Subcutaneous abdominal adipose tissue (tissue), 5 donors: ENCODE data around the gene DPYSL4.

Experiments
- H3K27ac ChIP-seq: one replicate; pipeline ENCODE4 v1.7.0; 2013; ENCODE audit warnings: low read depth, mild to moderate bottlenecking, inconsistent platforms, low read length, moderate library complexity
- H3K27me3 ChIP-seq, 5 donors: one replicate each; pipeline ENCODE4 v1.7.0; 2013; ENCODE audit warnings: low read length in 5 of 5, inconsistent platforms in 1 of 5; ENCODE audit not compliant: control insufficient read depth in 5 of 5, insufficient read depth in 4 of 5
- H3K36me3 ChIP-seq, 5 donors: one replicate each; pipeline ENCODE4 v1.7.0; 2013; ENCODE audit warnings: low read length in 5 of 5; ENCODE audit not compliant: control insufficient read depth in 5 of 5, insufficient read depth in 5 of 5
- H3K4me1 ChIP-seq, 5 donors: one replicate each; pipeline ENCODE4 v1.7.0; 2013; ENCODE audit warnings: low read length in 5 of 5, mild to moderate bottlenecking in 3 of 5, moderate library complexity in 1 of 5; ENCODE audit not compliant: control insufficient read depth in 5 of 5, insufficient read depth in 5 of 5
- H3K4me3 ChIP-seq, 5 donors: one replicate each; pipeline ENCODE4 v1.7.0; 2013; ENCODE audit warnings: low read length in 5 of 5, low read depth in 1 of 5
- H3K9ac ChIP-seq, 5 donors: one replicate each; pipeline ENCODE4 v1.7.0; 2013; ENCODE audit warnings: low read length in 5 of 5, mild to moderate bottlenecking in 4 of 5, moderate library complexity in 3 of 5
- H3K9me3 ChIP-seq, 5 donors: one replicate each; pipeline ENCODE4 v1.7.0; 2013; ENCODE audit warnings: low read length in 5 of 5; ENCODE audit not compliant: control insufficient read depth in 5 of 5
- donor health status: healthy.
- donor health status: healthy.
- donor health status: healthy.
- donor health status: healthy.
- donor health status: healthy.

DPYSL4 gene

GRCh38 chr10:132248455-132249225 is 61.9 kb downstream of the DPYSL4 start:
- H3K27me3 ChIP-seq: peaks cover 0 to 12% (median 0%) of the 10 kb centered on the region in 5 donors
- H3K9me3 ChIP-seq: no peaks in the 10 kb centered on the region
- peaks cover 0 to 13% (median 9%) of the 10 kb centered on the region in 5 donors for H3K4me1 ChIP-seq
- H3K36me3 ChIP-seq: no peaks in the 10 kb centered on the region
- H3K9ac ChIP-seq: no peak overlapping the region
- no peak overlapping the region for H3K27ac ChIP-seq
- H3K4me3 ChIP-seq: peak overlapping the region; percentile 4 to 60 (median 36)

- H3K36me3 ChIP-seq: no peaks in the 10 kb centered on the region
- no peak overlapping the region for H3K9ac ChIP-seq
- peaks cover 0 to 13% (median 9%) of the 10 kb centered on the region in 5 donors for H3K4me1 ChIP-seq
- no peak overlapping the region for H3K4me3 ChIP-seq
- no peaks in the 10 kb centered on the region for H3K9me3 ChIP-seq
- H3K27me3 ChIP-seq: peaks cover 0 to 12% (median 0%) of the 10 kb centered on the region in 5 donors
- H3K27ac ChIP-seq: no peak overlapping the region
Measured at GRCh38 chr10:132249226-132249724, 62.5 kb downstream of the DPYSL4 start.

- no peak overlapping the region for H3K9ac ChIP-seq
Measured at GRCh38 chr10:132249824-132250375, 63.2 kb downstream of the DPYSL4 start.

DNA sequence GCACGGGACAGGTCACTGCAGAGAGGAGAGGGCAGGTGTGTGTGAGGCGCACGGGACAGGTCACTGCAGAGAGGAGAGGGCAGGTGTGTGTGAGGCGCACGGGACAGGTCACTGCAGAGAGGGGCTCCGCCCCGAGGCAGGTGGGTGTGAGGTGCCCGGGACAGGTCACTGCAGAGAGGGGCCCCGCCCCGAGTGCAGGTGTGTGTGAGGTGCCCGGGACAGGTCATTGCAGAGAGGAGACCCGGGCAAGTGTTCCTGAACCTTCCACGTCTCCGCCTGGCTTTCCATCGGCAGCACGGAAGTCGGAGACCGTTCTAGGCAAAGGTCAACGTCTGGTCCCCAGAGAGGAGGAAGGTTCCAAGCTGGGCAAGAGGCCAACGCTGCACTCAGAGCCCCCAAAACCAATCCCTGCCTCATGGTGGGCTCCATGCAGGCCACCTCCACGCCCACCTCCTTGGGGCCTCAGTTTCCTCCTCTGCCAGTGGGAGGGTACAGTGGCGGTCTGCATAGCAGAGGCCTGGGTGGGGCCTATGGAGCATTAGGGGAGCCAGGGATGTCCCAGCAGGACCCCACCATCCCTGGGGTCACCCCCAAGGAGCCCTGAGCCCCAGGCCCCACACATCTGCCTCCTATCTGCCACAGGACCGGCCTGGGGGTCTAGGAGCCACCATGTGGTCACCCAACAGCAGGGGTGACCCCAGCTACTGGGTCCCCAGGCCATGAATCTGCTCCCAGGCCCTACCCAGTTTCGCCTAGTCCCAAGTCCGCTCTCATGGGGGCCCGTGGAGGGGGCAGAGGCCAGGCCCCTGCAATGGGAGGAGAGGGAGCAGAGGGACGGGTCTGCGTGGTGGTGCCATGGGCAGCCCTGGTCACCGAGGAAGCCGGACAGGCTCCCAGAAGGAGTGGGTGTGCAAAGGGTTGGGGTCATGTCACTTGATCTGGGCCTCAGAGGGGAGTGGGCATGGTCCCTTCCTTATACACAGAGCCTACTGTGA is 64.0 kb downstream of the DPYSL4 start:
- Histone ChIP-seq H3K27me3 (peaks cover 0 to 15% (median 0%) of the 10 kb centered on the region in 5 donors), H3K9ac (no peak overlapping the region), H3K36me3 (no peaks in the 10 kb centered on the region), H3K27ac (no peak overlapping the region), H3K9me3 (no peaks in the 10 kb centered on the region), H3K4me3 (no peak overlapping the region), H3K4me1 (peaks cover 0 to 13% (median 9%) of the 10 kb centered on the region in 5 donors)

More at GRCh38 chr10:132249824-132250375, 63.2 kb downstream of the DPYSL4 start:
- H3K9me3 ChIP-seq: no peaks in the 10 kb centered on the region
- no peak overlapping the region for H3K27ac ChIP-seq
- peaks cover 0 to 12% (median 0%) of the 10 kb centered on the region in 5 donors for H3K27me3 ChIP-seq
- no peaks in the 10 kb centered on the region for H3K36me3 ChIP-seq
- H3K4me1 ChIP-seq: peaks cover 0 to 13% (median 9%) of the 10 kb centered on the region in 5 donors
- no peak overlapping the region for H3K4me3 ChIP-seq

DNA sequence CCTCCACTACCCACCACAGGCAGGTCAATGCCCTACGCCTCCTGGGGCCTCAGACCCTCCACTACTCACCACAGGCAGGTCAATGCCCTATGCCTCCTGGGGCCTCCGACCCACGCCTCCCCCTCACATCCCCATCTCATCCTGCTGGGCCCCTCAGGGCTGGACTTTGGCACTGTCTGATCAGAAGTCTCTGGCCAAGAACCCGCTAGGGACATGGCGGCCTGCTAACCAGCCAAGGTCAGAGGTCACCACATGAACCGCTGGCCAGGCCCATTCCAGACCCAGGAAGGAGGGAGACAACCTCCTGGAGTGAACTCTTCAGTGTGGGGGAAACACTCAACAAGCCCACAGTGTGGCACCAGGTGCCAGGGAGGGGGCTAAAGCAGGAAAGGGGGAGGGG is 65.2 kb downstream of the DPYSL4 start:
- Histone ChIP-seq H3K9me3 (no peaks in the 10 kb centered on the region), H3K9ac (no peak overlapping the region), H3K27ac (no peak overlapping the region), H3K27me3 (peaks cover 0 to 18% (median 0%) of the 10 kb centered on the region in 5 donors), H3K4me3 (no peak overlapping the region), H3K4me1 (peaks cover 0 to 13% (median 9%) of the 10 kb centered on the region in 5 donors), H3K36me3 (no peaks in the 10 kb centered on the region)

DNA sequence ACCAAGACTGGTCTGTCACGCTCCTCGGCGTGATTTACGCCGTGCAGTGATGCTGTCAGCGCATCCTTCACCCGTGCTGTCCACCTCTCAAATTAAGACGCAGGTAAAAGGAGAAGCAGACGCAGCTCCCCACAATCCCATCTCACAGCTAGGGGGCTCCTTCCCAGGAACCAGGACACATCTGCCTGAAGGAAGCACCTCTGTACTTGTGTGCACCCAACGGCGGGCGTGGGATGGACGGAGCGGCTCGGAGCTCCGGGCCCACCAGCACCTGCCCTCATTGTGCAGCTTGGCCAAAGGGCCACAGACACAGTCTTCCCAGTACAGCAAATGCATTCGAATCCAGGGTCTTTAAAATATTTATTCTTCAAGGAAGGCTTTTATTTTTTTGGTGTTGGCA is 65.7 kb downstream of the DPYSL4 start:
- H3K27me3 ChIP-seq: peaks cover 0 to 17% (median 0%) of the 10 kb centered on the region in 5 donors
- no peaks in the 10 kb centered on the region for H3K9me3 ChIP-seq
- no peak overlapping the region for H3K27ac ChIP-seq
- no peak overlapping the region for H3K9ac ChIP-seq
- no peaks in the 10 kb centered on the region for H3K36me3 ChIP-seq
- H3K4me1 ChIP-seq: peaks cover 0 to 13% (median 9%) of the 10 kb centered on the region in 5 donors
- H3K4me3 ChIP-seq: no peak overlapping the region

DNA sequence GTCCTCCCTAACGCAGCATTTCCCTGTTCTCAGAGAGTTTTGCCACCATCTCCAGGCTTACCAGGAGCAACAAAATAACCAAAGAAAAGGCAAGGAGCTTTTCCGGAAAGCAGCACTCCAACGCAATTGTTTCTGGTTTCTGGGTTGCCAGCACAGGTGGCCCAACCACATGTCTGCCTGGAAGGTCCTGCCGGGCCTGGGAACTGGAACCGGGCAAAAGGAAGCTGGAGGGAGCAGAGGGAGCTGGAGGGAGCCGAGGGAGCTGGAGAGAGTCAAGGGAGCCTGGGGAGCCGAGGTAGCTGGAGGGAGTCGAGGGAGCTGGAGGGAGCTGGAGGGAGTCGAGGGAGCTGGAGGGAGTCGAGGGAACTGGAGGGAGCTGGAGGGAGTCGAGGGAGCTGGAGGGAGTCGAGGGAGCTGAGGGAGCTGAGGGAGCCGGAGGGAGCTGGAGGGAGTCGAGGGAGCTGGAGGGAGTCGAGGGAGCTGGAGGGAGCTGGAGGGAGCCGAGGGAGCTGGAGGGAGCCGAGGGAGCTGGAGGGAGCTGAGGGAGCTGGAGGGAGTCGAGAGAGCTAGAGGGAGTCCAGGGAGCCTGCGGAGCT is 66.4 kb downstream of the DPYSL4 start:
- Histone ChIP-seq H3K9ac (no peak overlapping the region), H3K36me3 (no peaks in the 10 kb centered on the region), H3K4me3 (no peak overlapping the region), H3K27me3 (peaks cover 0 to 14% (median 0%) of the 10 kb centered on the region in 5 donors), H3K4me1 (peaks cover 0 to 12% (median 9%) of the 10 kb centered on the region in 5 donors), H3K27ac (no peak overlapping the region), H3K9me3 (no peaks in the 10 kb centered on the region)

- Histone ChIP-seq H3K9me3 (no peaks in the 10 kb centered on the region), H3K36me3 (no peaks in the 10 kb centered on the region), H3K27ac (no peak overlapping the region)
Measured at GRCh38 chr10:132254841-132255240, 68.1 kb downstream of the DPYSL4 start.

More at GRCh38 chr10:132254841-132255240, 68.1 kb downstream of the DPYSL4 start:
- Histone ChIP-seq H3K9ac (no peak overlapping the region), H3K27me3 (peaks cover 0 to 8% (median 0%) of the 10 kb centered on the region in 5 donors), H3K4me1 (peaks cover 0 to 5% (median 3%) of the 10 kb centered on the region in 5 donors), H3K4me3 (no peak overlapping the region)
